AG04449 (cell line): ENCODE results near the gene MIPEP.

ENCODE experiments used
- CTCF ChIA-PET: fragments of 350-600 bp; formaldehyde crosslinking; extraction: SDS; loops from one replicate; lab custom pipeline; 2021; ENCODE audit warnings: antibody characterized with exemption; lab: Yijun Ruan, JAX
- POLR2A ChIA-PET: fragments of 400-600, 350-600 bp; formaldehyde crosslinking; extraction: SDS; loops from one replicate; lab custom pipeline; 2020; ENCODE audit warnings: antibody characterized with exemption, inconsistent platforms; lab: Yijun Ruan, JAX
- DNase-seq: peaks from one replicate; pipeline ENCODE4 v3.0.0-alpha.2; 2010; ENCODE audit warnings: low read depth, low spot score
- H3K4me3 ChIP-seq: 2 replicates; pipeline ENCODE4 v1.5.1; 2011; ENCODE audit warnings: low read depth, mild to moderate bottlenecking, control low read depth, low read length
- TF ChIP-seq, protein P1 (sequence below): IDR thresholded peaks from one replicate; pipeline ENCODE4 v1.5.1; 2011; ENCODE audit warnings: mild to moderate bottlenecking, moderate library complexity, low read length, control low read depth, inconsistent platforms; ENCODE audit not compliant: insufficient read depth; ENCODE audit errors: missing control alignments

Gene MIPEP

DNA sequence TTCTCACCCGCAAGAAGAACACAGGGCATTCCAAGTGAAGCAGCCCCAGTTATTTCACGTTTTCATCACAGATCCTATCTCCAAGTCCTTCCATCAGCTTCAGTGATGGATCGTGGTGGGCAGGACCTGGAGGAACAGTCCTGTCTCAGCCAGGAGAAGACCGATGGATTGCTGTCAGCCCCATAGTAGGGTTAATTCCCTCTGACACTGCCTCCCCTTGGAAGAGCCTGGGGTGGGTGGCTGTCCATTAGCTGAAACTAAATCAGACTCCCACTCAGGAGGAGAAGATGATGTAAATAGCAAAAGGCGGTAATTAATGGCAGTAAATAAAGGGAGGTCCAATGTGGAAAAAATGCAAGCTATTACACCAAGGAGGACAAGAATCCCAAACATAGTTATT lies 188.0 kb downstream of the MIPEP start:
- no peak overlapping the region for H3K4me3 ChIP-seq
- TF ChIP-seq, protein P1, sequence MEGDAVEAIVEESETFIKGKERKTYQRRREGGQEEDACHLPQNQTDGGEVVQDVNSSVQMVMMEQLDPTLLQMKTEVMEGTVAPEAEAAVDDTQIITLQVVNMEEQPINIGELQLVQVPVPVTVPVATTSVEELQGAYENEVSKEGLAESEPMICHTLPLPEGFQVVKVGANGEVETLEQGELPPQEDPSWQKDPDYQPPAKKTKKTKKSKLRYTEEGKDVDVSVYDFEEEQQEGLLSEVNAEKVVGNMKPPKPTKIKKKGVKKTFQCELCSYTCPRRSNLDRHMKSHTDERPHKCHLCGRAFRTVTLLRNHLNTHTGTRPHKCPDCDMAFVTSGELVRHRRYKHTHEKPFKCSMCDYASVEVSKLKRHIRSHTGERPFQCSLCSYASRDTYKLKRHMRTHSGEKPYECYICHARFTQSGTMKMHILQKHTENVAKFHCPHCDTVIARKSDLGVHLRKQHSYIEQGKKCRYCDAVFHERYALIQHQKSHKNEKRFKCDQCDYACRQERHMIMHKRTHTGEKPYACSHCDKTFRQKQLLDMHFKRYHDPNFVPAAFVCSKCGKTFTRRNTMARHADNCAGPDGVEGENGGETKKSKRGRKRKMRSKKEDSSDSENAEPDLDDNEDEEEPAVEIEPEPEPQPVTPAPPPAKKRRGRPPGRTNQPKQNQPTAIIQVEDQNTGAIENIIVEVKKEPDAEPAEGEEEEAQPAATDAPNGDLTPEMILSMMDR: no peak
- CTCF ChIA-PET: interaction anchor here (1.0 to 1.6 kb wide), 2 partner anchors 16 to 20 kb away, joined by 3 read pairs; no protein-coding TSS in a partner anchor
- POLR2A ChIA-PET: no interaction called here
- no peak for DNase-seq

DNA sequence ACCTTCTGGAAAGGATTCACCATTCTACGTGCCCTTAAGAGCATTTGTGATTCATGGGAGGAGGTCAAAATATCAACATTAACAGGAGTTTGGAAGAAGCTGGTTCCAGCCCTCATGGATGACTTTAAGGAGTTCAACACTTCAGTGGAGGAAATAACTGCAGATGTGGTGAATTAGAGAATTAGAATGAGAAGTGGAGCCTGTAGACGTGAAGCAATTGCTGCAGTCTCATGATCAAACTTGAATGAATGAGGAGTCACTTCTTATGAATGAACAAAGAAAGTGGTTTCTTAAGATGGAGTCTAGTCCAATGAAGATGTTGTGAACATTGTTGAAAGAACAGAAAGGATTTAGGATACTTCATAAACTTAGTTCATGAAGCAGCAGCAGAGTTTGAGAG lies 189.9 kb downstream of the MIPEP start:
- CTCF ChIA-PET: interaction anchor here (0.9 kb wide), 1 partner anchor 45 kb away, joined by 3 read pairs; no protein-coding TSS in a partner anchor
- TF ChIP-seq, protein P1: no peak
- no peak overlapping the region for H3K4me3 ChIP-seq
- no peak for DNase-seq
- POLR2A ChIA-PET: no interaction called here

DNA sequence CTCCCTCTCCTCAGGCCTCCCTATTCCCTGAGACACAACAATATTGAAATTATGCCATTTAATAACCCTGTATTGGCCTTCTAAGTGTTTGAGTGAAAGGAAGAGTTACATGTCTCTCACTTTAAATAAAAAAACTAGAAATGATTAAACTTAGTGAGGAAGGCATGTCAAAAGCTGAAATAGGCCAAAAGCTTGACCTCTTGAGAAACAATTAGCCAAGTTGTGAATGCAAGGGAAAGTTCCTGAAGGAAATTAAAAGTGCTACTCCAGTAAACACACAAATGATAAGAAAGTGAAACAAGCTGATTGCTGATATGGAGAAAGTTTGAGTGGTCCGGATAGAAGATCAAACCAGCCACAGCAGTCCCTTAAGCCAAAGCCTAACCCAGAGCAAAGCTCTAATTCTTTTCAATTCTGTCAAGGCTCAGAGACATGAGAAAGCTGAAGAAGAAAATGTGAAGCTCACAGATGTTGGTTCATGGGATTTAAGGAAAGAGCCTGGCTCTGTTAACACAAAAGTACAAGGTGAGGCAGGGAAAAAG lies 191.4 kb downstream of the MIPEP start:
- DNase-seq: no peak
- POLR2A ChIA-PET: no interaction called here
- CTCF ChIA-PET: interaction anchor here (0.9 to 1.2 kb wide), 2 partner anchors 10 to 13 kb away, joined by 4 read pairs; no protein-coding TSS in a partner anchor
- TF ChIP-seq, protein P1: no peak
- no peak overlapping the region for H3K4me3 ChIP-seq

DNA sequence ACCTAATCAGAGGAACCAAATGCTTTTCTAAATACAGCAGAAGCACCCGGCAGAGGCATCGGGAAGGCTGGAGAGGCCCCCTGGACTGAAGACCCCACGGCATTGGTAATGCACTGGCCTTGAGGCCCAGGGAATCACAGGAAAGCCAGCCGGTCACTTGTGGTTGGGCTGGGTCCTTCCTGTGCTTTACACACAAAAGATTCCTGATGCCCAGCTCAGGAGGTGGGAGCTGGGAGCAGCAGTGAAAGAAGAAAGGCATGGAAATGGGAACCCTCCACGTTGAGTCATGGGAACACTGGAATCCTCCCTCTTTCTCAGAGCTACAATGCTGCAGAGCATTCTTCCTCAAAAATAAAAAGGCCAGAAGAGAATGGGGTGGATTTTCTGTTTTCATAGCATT lies 192.6 kb downstream of the MIPEP start:
- no peak for DNase-seq
- no peak overlapping the region for H3K4me3 ChIP-seq
- CTCF ChIA-PET: no interaction called here
- TF ChIP-seq, protein P1: no peak
- POLR2A ChIA-PET: no interaction called here

DNA sequence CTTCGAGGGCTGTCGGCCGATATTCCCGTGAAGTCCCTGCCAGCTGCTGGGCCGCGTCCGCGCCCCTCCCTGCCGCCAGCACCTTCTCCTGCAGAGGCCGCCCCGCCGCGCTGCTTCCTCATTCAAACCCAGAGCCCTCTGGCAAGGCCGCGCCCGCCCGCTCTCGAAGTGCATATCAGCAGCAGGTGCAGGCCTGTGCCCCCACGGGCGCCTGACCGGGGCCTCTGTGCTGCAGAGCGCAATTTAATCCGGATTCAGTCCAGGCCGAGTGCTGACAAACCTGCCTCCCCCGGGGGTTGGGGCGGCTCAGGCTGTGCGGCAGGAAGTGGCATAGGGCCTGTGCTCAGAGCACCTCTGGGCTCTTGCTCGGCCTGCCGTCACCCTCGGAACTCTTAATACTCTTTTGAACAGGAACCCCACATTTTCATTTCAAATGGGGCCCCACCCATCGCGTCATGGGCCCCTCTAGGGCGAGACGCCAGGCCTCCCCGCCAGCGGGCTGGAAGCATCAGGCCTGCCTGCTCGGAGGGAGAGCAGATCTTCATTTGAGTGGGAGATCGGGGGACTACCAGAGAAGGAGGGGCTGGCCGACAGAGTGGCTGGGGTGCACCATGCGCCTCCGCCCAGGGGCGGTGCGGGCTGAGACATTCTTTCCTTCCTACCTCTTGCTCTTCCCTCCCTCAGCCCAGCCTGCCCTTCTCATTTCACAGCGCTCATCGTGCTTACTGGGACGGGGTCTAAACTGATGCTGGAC lies 193.3 kb downstream of the MIPEP start:
- POLR2A ChIA-PET: no interaction called here

DNA sequence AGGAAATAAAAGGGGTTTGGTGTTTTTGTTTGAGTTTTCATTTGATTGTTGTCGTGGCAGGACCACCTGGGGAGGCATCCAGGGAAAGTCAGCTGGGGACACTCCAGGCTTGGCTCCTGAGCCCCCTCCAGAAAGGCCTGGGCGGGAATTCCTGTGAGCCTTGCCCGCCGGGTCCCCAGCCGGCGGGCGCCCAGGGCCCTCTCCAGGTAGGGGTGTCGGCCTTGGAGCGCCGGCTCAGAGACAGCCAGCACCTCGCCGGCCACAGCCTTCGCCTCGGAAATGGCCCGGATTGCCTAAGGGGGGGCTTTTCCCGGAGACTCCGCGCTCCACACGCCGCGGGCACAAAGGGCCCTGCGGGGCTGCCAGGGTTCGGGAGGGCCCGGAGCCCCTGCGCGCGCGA lies 194.0 kb downstream of the MIPEP start:
- ChIA-PET CTCF (no interaction called here), POLR2A (no interaction called here)
- DNase-seq: no peak
- H3K4me3 ChIP-seq: no peak overlapping the region
- TF ChIP-seq, protein P1: no peak

More for the DNA sequence above, 193.3 kb downstream of the MIPEP start:
- no peak for DNase-seq
- CTCF ChIA-PET: no interaction called here
- no peak overlapping the region for H3K4me3 ChIP-seq
- TF ChIP-seq, protein P1: no peak
